ENCODE results near the gene BACE2.

BACE2 gene

DNA sequence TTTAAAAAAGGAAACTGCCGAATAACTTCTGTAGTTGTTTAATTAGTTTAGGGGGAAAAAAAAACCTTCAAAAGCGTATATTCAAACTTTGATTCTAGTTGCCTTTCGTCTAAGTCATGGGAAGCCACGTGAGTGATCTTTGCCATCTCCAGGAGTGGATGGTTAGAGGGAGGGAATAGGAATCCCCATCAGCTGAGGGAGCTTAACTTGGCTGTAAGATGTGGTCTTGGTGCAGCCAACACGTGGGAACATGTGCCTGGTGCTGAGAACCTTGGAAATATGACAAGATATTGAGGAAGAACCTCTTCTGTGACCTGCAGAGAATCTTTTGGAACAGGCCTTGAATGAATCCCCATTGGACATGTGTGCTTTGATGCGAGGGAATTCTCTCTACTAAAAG, 1.7 kb downstream of the BACE2 start:
- Histone ChIP-seq H3K36me3 (ENCODE audit: control insufficient read depth in 2 of 2, insufficient read depth in 1 of 2, low read length in 2 of 2) (no peaks in the 10 kb centered on the region), H3K4me3 (ENCODE audit: low read depth, low read length) (no peak overlapping the region), H3K4me1 (ENCODE audit: control insufficient read depth, insufficient read depth, low read length) (peaks cover 6% of the 10 kb centered on the region), H3K27ac (ENCODE audit: extremely low read depth, low read depth, low read length) (no peak overlapping the region), H3K9me3 (ENCODE audit: control insufficient read depth, insufficient read depth, low read depth, low read length) (no peaks in the 10 kb centered on the region)
- no peak for TF ChIP-seq ZNF112 (tag by site-specific recombination; IDR thresholded peaks at IDR 0.05)
- TF ChIP-seq ZNF747 (tag by site-specific recombination; IDR thresholded peaks at IDR 0.05): no peak
- TF ChIP-seq, protein P1, sequence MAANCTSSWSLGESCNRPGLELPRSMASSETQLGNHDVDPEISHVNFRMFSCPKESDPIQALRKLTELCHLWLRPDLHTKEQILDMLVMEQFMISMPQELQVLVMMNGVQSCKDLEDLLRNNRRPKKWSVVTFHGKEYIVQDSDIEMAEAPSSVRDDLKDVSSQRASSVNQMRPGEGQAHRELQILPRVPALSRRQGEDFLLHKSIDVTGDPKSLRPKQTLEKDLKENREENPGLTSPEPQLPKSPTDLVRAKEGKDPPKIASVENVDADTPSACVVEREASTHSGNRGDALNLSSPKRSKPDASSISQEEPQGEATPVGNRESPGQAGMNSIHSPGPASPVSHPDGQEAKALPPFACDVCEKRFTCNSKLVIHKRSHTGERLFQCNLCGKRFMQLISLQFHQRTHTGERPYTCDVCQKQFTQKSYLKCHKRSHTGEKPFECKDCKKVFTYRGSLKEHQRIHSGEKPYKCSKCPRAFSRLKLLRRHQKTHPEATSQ (tag by site-specific recombination; IDR thresholded peaks at IDR 0.05): no peak
- TF ChIP-seq, protein P2, sequence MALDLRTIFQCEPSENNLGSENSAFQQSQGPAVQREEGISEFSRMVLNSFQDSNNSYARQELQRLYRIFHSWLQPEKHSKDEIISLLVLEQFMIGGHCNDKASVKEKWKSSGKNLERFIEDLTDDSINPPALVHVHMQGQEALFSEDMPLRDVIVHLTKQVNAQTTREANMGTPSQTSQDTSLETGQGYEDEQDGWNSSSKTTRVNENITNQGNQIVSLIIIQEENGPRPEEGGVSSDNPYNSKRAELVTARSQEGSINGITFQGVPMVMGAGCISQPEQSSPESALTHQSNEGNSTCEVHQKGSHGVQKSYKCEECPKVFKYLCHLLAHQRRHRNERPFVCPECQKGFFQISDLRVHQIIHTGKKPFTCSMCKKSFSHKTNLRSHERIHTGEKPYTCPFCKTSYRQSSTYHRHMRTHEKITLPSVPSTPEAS (tag by site-specific recombination; IDR thresholded peaks at IDR 0.05): no peak
- TF ChIP-seq, protein P3, sequence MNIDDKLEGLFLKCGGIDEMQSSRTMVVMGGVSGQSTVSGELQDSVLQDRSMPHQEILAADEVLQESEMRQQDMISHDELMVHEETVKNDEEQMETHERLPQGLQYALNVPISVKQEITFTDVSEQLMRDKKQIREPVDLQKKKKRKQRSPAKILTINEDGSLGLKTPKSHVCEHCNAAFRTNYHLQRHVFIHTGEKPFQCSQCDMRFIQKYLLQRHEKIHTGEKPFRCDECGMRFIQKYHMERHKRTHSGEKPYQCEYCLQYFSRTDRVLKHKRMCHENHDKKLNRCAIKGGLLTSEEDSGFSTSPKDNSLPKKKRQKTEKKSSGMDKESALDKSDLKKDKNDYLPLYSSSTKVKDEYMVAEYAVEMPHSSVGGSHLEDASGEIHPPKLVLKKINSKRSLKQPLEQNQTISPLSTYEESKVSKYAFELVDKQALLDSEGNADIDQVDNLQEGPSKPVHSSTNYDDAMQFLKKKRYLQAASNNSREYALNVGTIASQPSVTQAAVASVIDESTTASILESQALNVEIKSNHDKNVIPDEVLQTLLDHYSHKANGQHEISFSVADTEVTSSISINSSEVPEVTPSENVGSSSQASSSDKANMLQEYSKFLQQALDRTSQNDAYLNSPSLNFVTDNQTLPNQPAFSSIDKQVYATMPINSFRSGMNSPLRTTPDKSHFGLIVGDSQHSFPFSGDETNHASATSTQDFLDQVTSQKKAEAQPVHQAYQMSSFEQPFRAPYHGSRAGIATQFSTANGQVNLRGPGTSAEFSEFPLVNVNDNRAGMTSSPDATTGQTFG (tag by site-specific recombination; IDR thresholded peaks at IDR 0.05; ENCODE audit: borderline replicate concordance): no peak
- no peak for TF ChIP-seq EGR2 (tag by site-specific recombination; IDR thresholded peaks at IDR 0.05; ENCODE audit: low read depth)
- TF ChIP-seq HOXD13 (CRISPR knock-in tag; IDR thresholded peaks at IDR 0.05; ENCODE audit: borderline replicate concordance): no peak
- peak; percentile 90 for TF ChIP-seq MZF1 (tag by site-specific recombination; IDR thresholded peaks at IDR 0.05; ENCODE audit: borderline replicate concordance)
- ChIA-PET POLR2A (interaction anchor here (0.7 to 1.0 kb wide), 2 partner anchors 95 to 113 kb away, joined by 3 to 5 read pairs; no protein-coding TSS in a partner anchor), CTCF (interaction anchor here (0.5 to 4.2 kb wide), 24 partner anchors 12 to 1357 kb away, joined by 3 to 31 read pairs (median 4); no protein-coding TSS in a partner anchor)

DNA sequence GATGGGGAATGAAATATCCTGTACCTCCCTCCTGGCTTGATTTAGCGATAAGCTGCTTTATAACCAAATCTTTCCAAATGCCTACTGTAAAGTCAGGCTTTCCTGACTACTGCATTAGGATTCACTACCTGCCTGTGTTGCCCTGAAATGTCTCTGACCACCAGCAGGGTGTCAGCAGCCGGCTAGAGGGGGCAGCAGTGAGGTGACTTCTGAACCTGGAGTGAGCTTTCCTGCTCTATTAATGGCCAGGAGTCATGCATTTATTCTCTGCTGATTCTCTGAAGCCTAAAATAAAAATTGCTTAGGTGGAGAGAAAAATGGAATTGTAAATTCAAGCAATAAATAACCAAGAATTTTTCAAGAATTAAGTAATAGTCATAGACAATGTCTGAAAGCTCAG, 2.5 kb downstream of the BACE2 start:
- Histone ChIP-seq H3K4me3 (ENCODE audit: low read depth, low read length) (no peak overlapping the region), H3K9me3 (ENCODE audit: control insufficient read depth, insufficient read depth, low read depth, low read length) (no peaks in the 10 kb centered on the region), H3K36me3 (ENCODE audit: control insufficient read depth in 2 of 2, insufficient read depth in 1 of 2, low read length in 2 of 2) (no peaks in the 10 kb centered on the region), H3K4me1 (ENCODE audit: control insufficient read depth, insufficient read depth, low read length) (peaks cover 6% of the 10 kb centered on the region), H3K27ac (ENCODE audit: extremely low read depth, low read depth, low read length) (no peak overlapping the region)
- ChIA-PET POLR2A (no interaction called here), CTCF (interaction anchor here (0.6 to 4.2 kb wide), 18 partner anchors 13 to 336 kb away, joined by 3 to 31 read pairs (median 4); no protein-coding TSS in a partner anchor)
- TF ChIP-seq, protein P4, sequence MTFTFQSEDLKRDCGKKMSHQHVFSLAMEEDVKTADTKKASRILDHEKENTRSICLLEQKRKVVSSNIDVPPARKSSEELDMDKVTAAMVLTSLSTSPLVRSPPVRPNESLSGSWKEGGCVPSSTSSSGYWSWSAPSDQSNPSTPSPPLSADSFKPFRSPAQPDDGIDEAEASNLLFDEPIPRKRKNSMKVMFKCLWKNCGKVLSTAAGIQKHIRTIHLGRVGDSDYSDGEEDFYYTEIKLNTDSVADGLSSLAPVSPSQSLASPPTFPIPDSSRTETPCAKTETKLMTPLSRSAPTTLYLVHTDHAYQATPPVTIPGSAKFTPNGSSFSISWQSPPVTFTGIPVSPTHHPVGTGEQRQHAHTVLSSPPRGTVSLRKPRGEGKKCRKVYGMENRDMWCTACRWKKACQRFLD (tag by site-specific recombination; IDR thresholded peaks at IDR 0.05): no peak
- TF ChIP-seq, protein P5, sequence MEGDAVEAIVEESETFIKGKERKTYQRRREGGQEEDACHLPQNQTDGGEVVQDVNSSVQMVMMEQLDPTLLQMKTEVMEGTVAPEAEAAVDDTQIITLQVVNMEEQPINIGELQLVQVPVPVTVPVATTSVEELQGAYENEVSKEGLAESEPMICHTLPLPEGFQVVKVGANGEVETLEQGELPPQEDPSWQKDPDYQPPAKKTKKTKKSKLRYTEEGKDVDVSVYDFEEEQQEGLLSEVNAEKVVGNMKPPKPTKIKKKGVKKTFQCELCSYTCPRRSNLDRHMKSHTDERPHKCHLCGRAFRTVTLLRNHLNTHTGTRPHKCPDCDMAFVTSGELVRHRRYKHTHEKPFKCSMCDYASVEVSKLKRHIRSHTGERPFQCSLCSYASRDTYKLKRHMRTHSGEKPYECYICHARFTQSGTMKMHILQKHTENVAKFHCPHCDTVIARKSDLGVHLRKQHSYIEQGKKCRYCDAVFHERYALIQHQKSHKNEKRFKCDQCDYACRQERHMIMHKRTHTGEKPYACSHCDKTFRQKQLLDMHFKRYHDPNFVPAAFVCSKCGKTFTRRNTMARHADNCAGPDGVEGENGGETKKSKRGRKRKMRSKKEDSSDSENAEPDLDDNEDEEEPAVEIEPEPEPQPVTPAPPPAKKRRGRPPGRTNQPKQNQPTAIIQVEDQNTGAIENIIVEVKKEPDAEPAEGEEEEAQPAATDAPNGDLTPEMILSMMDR (tag by site-specific recombination; IDR thresholded peaks at IDR 0.05): peak; percentile 66

DNA sequence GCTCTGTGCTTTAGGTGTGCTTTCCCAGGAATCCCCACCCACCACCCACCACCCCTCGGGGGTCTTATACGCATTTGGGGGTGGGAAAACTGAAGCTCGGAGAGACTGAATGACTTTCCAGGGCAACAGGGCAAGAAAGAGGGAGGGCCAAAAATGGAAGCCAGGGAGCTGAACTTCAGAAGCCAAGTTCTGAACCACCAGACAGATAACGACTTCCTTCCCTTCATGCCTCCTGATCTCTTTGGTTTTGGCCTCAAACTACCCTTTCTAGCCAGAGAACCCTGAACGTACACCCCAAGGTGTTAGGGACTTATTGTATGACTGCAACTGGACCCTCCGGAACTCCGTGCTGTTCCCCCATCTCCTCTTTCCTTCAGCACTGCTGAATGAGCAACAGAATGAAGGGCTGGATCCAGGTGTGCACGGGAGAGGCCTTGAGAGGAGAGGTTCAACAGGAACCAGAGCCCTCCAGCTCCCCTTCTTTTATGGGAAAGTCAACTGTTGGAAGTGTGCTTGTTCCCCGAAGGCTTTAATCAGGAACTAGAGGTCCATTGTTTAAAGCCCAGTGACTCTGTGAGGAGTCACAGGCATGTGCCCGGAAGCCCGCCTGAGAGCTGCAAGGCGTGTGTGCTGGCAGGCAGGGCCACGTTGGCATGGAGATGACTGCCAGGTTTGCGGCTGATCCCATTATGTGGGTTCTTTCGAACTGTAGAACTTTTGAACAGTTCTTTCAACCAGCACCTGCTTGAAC, 3.1 kb downstream of the BACE2 start:
- ChIA-PET CTCF (interaction anchor here (0.8 to 4.2 kb wide), 18 partner anchors 10 to 336 kb away, joined by 3 to 31 read pairs (median 4); no protein-coding TSS in a partner anchor), POLR2A (no interaction called here)
- Histone ChIP-seq H3K4me3 (ENCODE audit: low read depth, low read length) (no peak overlapping the region), H3K36me3 (ENCODE audit: control insufficient read depth in 2 of 2, insufficient read depth in 1 of 2, low read length in 2 of 2) (no peaks in the 10 kb centered on the region), H3K4me1 (ENCODE audit: control insufficient read depth, insufficient read depth, low read length) (peaks cover 6% of the 10 kb centered on the region), H3K9me3 (ENCODE audit: control insufficient read depth, insufficient read depth, low read depth, low read length) (no peaks in the 10 kb centered on the region), H3K27ac (ENCODE audit: extremely low read depth, low read depth, low read length) (no peak overlapping the region)
- no peak for TF ChIP-seq ZNF433 (tag by site-specific recombination; IDR thresholded peaks at IDR 0.05; ENCODE audit: low read depth)
- TF ChIP-seq ZNF792 (tag by site-specific recombination; IDR thresholded peaks at IDR 0.05): no peak
- no peak for TF ChIP-seq ZNF146 (tag by site-specific recombination; IDR thresholded peaks at IDR 0.05)
- no peak for TF ChIP-seq TCF7L2 (IDR thresholded peaks at IDR 0.05; ENCODE audit: borderline replicate concordance, low read depth, low read length)
- TF ChIP-seq TRIM28 (IDR thresholded peaks at IDR 0.05; ENCODE audit: borderline replicate concordance, low read length): no peak
- no peak for TF ChIP-seq ZNF548 (tag by site-specific recombination; IDR thresholded peaks at IDR 0.05)
- TF ChIP-seq, protein P6, sequence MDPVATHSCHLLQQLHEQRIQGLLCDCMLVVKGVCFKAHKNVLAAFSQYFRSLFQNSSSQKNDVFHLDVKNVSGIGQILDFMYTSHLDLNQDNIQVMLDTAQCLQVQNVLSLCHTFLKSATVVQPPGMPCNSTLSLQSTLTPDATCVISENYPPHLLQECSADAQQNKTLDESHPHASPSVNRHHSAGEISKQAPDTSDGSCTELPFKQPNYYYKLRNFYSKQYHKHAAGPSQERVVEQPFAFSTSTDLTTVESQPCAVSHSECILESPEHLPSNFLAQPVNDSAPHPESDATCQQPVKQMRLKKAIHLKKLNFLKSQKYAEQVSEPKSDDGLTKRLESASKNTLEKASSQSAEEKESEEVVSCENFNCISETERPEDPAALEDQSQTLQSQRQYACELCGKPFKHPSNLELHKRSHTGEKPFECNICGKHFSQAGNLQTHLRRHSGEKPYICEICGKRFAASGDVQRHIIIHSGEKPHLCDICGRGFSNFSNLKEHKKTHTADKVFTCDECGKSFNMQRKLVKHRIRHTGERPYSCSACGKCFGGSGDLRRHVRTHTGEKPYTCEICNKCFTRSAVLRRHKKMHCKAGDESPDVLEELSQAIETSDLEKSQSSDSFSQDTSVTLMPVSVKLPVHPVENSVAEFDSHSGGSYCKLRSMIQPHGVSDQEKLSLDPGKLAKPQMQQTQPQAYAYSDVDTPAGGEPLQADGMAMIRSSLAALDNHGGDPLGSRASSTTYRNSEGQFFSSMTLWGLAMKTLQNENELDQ (tag by site-specific recombination; IDR thresholded peaks at IDR 0.05; ENCODE audit: low read depth): no peak
- TF ChIP-seq, protein P7, sequence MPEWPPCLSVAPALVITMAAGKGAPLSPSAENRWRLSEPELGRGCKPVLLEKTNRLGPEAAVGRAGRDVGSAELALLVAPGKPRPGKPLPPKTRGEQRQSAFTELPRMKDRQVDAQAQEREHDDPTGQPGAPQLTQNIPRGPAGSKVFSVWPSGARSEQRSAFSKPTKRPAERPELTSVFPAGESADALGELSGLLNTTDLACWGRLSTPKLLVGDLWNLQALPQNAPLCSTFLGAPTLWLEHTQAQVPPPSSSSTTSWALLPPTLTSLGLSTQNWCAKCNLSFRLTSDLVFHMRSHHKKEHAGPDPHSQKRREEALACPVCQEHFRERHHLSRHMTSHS (tag by site-specific recombination; IDR thresholded peaks at IDR 0.05): no peak
